ENCODE measurements around the gene IL16.

DNA sequence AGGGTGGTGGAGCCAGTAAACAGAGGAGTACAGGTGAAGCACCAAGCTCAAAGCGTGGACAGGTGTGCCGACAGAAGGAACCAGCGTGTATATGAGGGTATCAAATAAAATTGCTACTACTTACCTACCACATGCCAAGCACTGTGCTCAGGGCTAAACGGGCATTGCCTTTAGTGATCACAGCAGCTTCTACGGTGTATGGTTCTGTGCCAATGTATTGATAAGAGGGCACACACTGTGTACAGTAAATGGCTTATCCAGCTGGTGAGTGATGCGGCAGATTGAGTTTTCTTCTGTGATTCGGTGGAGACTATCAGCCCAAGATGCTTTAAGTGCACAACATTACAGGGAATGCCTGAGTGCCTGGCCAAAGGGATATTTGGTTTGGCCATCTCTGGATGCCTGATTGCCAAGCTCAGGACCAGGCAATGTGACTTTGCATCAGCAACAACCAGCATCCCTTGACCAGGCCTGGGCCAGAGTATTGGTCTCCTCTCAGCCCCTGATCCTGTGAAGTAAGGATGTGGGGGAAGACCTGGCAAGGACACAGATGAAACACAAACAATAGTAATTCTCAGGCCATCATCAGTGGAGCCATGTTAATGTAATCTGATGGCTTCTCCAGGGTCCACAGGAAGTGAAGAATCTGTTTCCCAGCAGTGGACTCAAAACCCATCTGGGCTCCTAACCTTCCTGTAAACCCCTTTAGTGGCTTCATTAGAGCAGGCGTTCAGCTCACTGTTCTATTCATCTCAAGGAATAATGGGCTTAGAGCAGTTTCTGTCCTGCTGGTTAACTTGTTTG is 113.2 kb downstream of the IL16 start:
- no peak for TF ChIP-seq POLR2A (IDR thresholded peaks at IDR 0.05; ENCODE audit: low read length)
- TF ChIP-seq, protein P1, sequence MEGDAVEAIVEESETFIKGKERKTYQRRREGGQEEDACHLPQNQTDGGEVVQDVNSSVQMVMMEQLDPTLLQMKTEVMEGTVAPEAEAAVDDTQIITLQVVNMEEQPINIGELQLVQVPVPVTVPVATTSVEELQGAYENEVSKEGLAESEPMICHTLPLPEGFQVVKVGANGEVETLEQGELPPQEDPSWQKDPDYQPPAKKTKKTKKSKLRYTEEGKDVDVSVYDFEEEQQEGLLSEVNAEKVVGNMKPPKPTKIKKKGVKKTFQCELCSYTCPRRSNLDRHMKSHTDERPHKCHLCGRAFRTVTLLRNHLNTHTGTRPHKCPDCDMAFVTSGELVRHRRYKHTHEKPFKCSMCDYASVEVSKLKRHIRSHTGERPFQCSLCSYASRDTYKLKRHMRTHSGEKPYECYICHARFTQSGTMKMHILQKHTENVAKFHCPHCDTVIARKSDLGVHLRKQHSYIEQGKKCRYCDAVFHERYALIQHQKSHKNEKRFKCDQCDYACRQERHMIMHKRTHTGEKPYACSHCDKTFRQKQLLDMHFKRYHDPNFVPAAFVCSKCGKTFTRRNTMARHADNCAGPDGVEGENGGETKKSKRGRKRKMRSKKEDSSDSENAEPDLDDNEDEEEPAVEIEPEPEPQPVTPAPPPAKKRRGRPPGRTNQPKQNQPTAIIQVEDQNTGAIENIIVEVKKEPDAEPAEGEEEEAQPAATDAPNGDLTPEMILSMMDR (IDR thresholded peaks at IDR 0.05), result no peak
- TF ChIP-seq NFE2L2 (conservative IDR thresholded peaks at IDR 0.05; ENCODE audit: low read length), result no peak
- no peak for TF ChIP-seq PHF8 (IDR thresholded peaks at IDR 0.05; ENCODE audit: borderline replicate concordance, low read depth)
- no peak for TF ChIP-seq RAD21 (conservative IDR thresholded peaks at IDR 0.05 in 1 of 2, IDR thresholded peaks at IDR 0.05 in 1 of 2)
- TF ChIP-seq SMC3 (IDR thresholded peaks at IDR 0.05), result no peak
- TF ChIP-seq, protein P2, sequence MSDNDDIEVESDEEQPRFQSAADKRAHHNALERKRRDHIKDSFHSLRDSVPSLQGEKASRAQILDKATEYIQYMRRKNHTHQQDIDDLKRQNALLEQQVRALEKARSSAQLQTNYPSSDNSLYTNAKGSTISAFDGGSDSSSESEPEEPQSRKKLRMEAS (IDR thresholded peaks at IDR 0.05), result no peak
- TF ChIP-seq MAZ (IDR thresholded peaks at IDR 0.05; ENCODE audit: borderline replicate concordance, low read depth, low read length), result no peak
- no peak for TF ChIP-seq JUN (IDR thresholded peaks at IDR 0.05)
- TF ChIP-seq RCOR1 (IDR thresholded peaks at IDR 0.05; ENCODE audit: low read depth, low read length), result no peak
- TF ChIP-seq EP300 (IDR thresholded peaks at IDR 0.05), result no peak
